ENCODE data around the gene SDK2.
"Not testable (repeated sequence)": the region's sequence is repeated elsewhere in the genome, so short reads cannot be mapped to it uniquely, and the experiment has no call there.

Gene SDK2

GRCh38 chr17:73463821-73464220, 180.4 kb downstream of the SDK2 start:
- no peak for DNase-seq (ENCODE audit: low read depth in 1 of 2, low spot score in 1 of 2)

- DNase-seq (ENCODE audit: low read depth in 1 of 2, low spot score in 1 of 2) = no peak
Measured at GRCh38 chr17:73462823-73463222, 181.4 kb downstream of the SDK2 start.

GRCh38 chr17:73459980-73460379, 184.3 kb downstream of the SDK2 start:
- DNase-seq (ENCODE audit: low read depth in 1 of 2, low spot score in 1 of 2) = no peak

GRCh38 chr17:73455767-73456166, 188.5 kb downstream of the SDK2 start:
- no peak for DNase-seq (ENCODE audit: low read depth in 1 of 2, low spot score in 1 of 2)

GRCh38 chr17:73455050-73455687, 189.1 kb downstream of the SDK2 start:
- no peak for DNase-seq (ENCODE audit: low read depth in 1 of 2, low spot score in 1 of 2)

- not testable (repeated sequence) for DNase-seq (ENCODE audit: low read depth in 1 of 2, low spot score in 1 of 2)
Measured at GRCh38 chr17:73453494-73453893, 190.8 kb downstream of the SDK2 start.

GRCh38 chr17:73453090-73453489, 191.2 kb downstream of the SDK2 start:
- DNase-seq (ENCODE audit: low read depth in 1 of 2, low spot score in 1 of 2) = no peak

- DNase-seq (ENCODE audit: low read depth in 1 of 2, low spot score in 1 of 2) = no peak
Measured at GRCh38 chr17:73452009-73452408, 192.2 kb downstream of the SDK2 start.

- DNase-seq (ENCODE audit: low read depth in 1 of 2, low spot score in 1 of 2) = no peak
Measured at GRCh38 chr17:73447319-73447718, 196.9 kb downstream of the SDK2 start.

- no peak for DNase-seq (ENCODE audit: low read depth in 1 of 2, low spot score in 1 of 2)
Measured at GRCh38 chr17:73446617-73447016, 197.6 kb downstream of the SDK2 start.

GRCh38 chr17:73445466-73445865, 198.8 kb downstream of the SDK2 start:
- no peak for DNase-seq (ENCODE audit: low read depth in 1 of 2, low spot score in 1 of 2)

GRCh38 chr17:73444021-73444420, 200.2 kb downstream of the SDK2 start:
- no peak for DNase-seq (ENCODE audit: low read depth in 1 of 2, low spot score in 1 of 2)

GRCh38 chr17:73439597-73439996, 204.6 kb downstream of the SDK2 start:
- no peak for DNase-seq (ENCODE audit: low read depth in 1 of 2, low spot score in 1 of 2)

GRCh38 chr17:73437826-73438225, 206.4 kb downstream of the SDK2 start:
- no peak for DNase-seq (ENCODE audit: low read depth in 1 of 2, low spot score in 1 of 2)

- DNase-seq (ENCODE audit: low read depth in 1 of 2, low spot score in 1 of 2) = no peak
Measured at GRCh38 chr17:73436954-73437353, 207.3 kb downstream of the SDK2 start.

- no peak for DNase-seq (ENCODE audit: low read depth in 1 of 2, low spot score in 1 of 2)
Measured at GRCh38 chr17:73435412-73435811, 208.8 kb downstream of the SDK2 start.

GRCh38 chr17:73434154-73434553, 210.1 kb downstream of the SDK2 start:
- no peak for DNase-seq (ENCODE audit: low read depth in 1 of 2, low spot score in 1 of 2)

- DNase-seq (ENCODE audit: low read depth in 1 of 2, low spot score in 1 of 2) = no peak
Measured at GRCh38 chr17:73433501-73433900, 210.7 kb downstream of the SDK2 start.

GRCh38 chr17:73432624-73433190, 211.5 kb downstream of the SDK2 start:
- no peak for DNase-seq (ENCODE audit: low read depth in 1 of 2, low spot score in 1 of 2)

- no peak for DNase-seq (ENCODE audit: low read depth in 1 of 2, low spot score in 1 of 2)
Measured at GRCh38 chr17:73431401-73432205, 212.6 kb downstream of the SDK2 start.

GRCh38 chr17:73430848-73431247, 213.4 kb downstream of the SDK2 start:
- DNase-seq (ENCODE audit: low read depth in 1 of 2, low spot score in 1 of 2) = no peak

- no peak for DNase-seq (ENCODE audit: low read depth in 1 of 2, low spot score in 1 of 2)
Measured at GRCh38 chr17:73430165-73430680, 214.0 kb downstream of the SDK2 start.

Data from activated T-helper 1 cell treated with anti-CD3 and anti-CD28 coated beads, Interleukin-2, amount 50 U/mL, for 16 hours (primary cell).